MM.1S (cell line): ENCODE data around the gene APPBP2.

Experiments used
- DNase-seq: peaks from one replicate; pipeline ENCODE4 v3.0.0-alpha.2; 2015
- H2AFZ ChIP-seq: fragments of 300-600 bp; sonication (generic); 2 replicates; pipeline ENCODE4 v1.6.0; 2016; ENCODE audit warnings: antibody characterized with exemption, low read length
- H3F3A ChIP-seq: fragments of 300-600 bp; sonication (generic); 2 replicates; pipeline ENCODE4 v1.6.1; 2016; ENCODE audit warnings: mild to moderate bottlenecking, antibody characterized with exemption, low read length, moderate library complexity, mixed read lengths; ENCODE audit not compliant: insufficient read depth
- H3K27ac ChIP-seq: fragments of 300-600 bp; sonication (generic); 2 replicates; pipeline ENCODE4 v1.5.1; 2016; ENCODE audit warnings: mild to moderate bottlenecking, low read length
- H3K27me3 ChIP-seq: fragments of 300-600 bp; sonication (generic); replicated peaks from 2 replicates; pipeline ENCODE4 v1.6.0; 2016; ENCODE audit warnings: low read length; ENCODE audit not compliant: insufficient read depth
- H3K36me3 ChIP-seq: fragments of 300-600 bp; sonication (generic); replicated peaks from 2 replicates; pipeline ENCODE4 v1.6.1; 2016; ENCODE audit warnings: mild to moderate bottlenecking, low read length, mixed read lengths; ENCODE audit not compliant: insufficient read depth
- H3K4me1 ChIP-seq: fragments of 300-600 bp; sonication (generic); 2 replicates; pipeline ENCODE4 v1.6.1; 2016; ENCODE audit warnings: low read length, mixed read lengths
- H3K4me2 ChIP-seq: fragments of 300-600 bp; sonication (generic); 2 replicates; pipeline ENCODE4 v1.6.0; 2016; ENCODE audit warnings: low read depth, low read length
- H3K4me3 ChIP-seq: fragments of 300-600 bp; sonication (generic); 2 replicates; pipeline ENCODE4 v1.5.1; 2016; ENCODE audit warnings: low read length, mixed read lengths
- H3K79me2 ChIP-seq: fragments of 300-600 bp; sonication (generic); 2 replicates; pipeline ENCODE4 v1.6.1; 2016; ENCODE audit warnings: mixed run types, low read length, mixed read lengths
- H3K9ac ChIP-seq: fragments of 300-600 bp; sonication (generic); 2 replicates; pipeline ENCODE4 v1.6.1; 2016; ENCODE audit warnings: low read length, mixed read lengths
- H3K9me2 ChIP-seq: fragments of 300-600 bp; sonication (generic); replicated peaks from 2 replicates; pipeline ENCODE4 v1.6.1; 2016; ENCODE audit warnings: mild to moderate bottlenecking, low read length, mixed read lengths; ENCODE audit not compliant: insufficient read depth
- H3K9me3 ChIP-seq: fragments of 300-600 bp; sonication (generic); replicated peaks from 2 replicates; pipeline ENCODE4 v1.6.1; 2016; ENCODE audit warnings: mild to moderate bottlenecking, low read length, mixed read lengths; ENCODE audit not compliant: insufficient read depth
- H4K20me1 ChIP-seq: fragments of 300-600 bp; sonication (generic); 2 replicates; pipeline ENCODE4 v1.6.1; 2016; ENCODE audit warnings: mild to moderate bottlenecking, low read length, moderate library complexity, mixed read lengths; ENCODE audit not compliant: insufficient read depth
- EZH2 ChIP-seq: fragments of 300-600 bp; sonication (generic); optimal IDR thresholded peaks from 2 replicates; pipeline ENCODE3; 2017; ENCODE audit warnings: low read depth, mild to moderate bottlenecking, antibody characterized with exemption, low read length, mixed read lengths
- EZH2phosphoT487 ChIP-seq: fragments of 300-600 bp; sonication (generic); IDR thresholded peaks from 2 replicates; pipeline ENCODE4 v1.6.1; 2018; ENCODE audit warnings: antibody characterized with exemption, low read length
- TF ChIP-seq, protein P1 (sequence below): fragments of 300-600 bp; sonication (generic); IDR thresholded peaks from 2 replicates; pipeline ENCODE4 v1.5.1; 2016; ENCODE audit warnings: antibody characterized with exemption, low read length, mixed read lengths

Gene APPBP2

GRCh38 chr17:60563743-60564142, 37.7 kb upstream of the APPBP2 start:
- Histone ChIP-seq H3K36me3 (no peaks in the 10 kb centered on the region), H3K9ac (no peak overlapping the region), H3K79me2 (no peaks in the 10 kb centered on the region), H3K27ac (no peak overlapping the region), H3K27me3 (no peaks in the 10 kb centered on the region), H2AFZ (no peak overlapping the region), H3K9me2 (no peaks in the 10 kb centered on the region), H4K20me1 (no peaks in the 10 kb centered on the region), H3K4me2 (no peak overlapping the region), H3F3A (no peaks in the 10 kb centered on the region), H3K4me3 (no peak overlapping the region), H3K9me3 (no peaks in the 10 kb centered on the region), H3K4me1 (no peaks in the 10 kb centered on the region)
- TF ChIP-seq EZH2phosphoT487 (no peak), EZH2 (no peak)
- TF ChIP-seq, protein P1, sequence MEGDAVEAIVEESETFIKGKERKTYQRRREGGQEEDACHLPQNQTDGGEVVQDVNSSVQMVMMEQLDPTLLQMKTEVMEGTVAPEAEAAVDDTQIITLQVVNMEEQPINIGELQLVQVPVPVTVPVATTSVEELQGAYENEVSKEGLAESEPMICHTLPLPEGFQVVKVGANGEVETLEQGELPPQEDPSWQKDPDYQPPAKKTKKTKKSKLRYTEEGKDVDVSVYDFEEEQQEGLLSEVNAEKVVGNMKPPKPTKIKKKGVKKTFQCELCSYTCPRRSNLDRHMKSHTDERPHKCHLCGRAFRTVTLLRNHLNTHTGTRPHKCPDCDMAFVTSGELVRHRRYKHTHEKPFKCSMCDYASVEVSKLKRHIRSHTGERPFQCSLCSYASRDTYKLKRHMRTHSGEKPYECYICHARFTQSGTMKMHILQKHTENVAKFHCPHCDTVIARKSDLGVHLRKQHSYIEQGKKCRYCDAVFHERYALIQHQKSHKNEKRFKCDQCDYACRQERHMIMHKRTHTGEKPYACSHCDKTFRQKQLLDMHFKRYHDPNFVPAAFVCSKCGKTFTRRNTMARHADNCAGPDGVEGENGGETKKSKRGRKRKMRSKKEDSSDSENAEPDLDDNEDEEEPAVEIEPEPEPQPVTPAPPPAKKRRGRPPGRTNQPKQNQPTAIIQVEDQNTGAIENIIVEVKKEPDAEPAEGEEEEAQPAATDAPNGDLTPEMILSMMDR = no peak
- DNase-seq = no peak

GRCh38 chr17:60562421-60562820, 36.4 kb upstream of the APPBP2 start:
- TF ChIP-seq EZH2 (no peak), EZH2phosphoT487 (no peak)
- TF ChIP-seq, protein P1 = no peak
- no peak for DNase-seq

GRCh38 chr17:60560860-60561257, 34.8 kb upstream of the APPBP2 start:
- TF ChIP-seq, protein P1 = no peak
- TF ChIP-seq EZH2 = no peak
- no peak for TF ChIP-seq EZH2phosphoT487
- Histone ChIP-seq H3K79me2 (no peaks in the 10 kb centered on the region), H3K4me3 (no peak overlapping the region), H3K27me3 (no peaks in the 10 kb centered on the region), H3K4me2 (no peak overlapping the region), H4K20me1 (no peaks in the 10 kb centered on the region), H3K9me2 (no peaks in the 10 kb centered on the region), H3K4me1 (no peaks in the 10 kb centered on the region), H3K27ac (no peak overlapping the region), H3K36me3 (no peaks in the 10 kb centered on the region), H3K9ac (no peak overlapping the region), H2AFZ (no peak overlapping the region), H3F3A (no peaks in the 10 kb centered on the region), H3K9me3 (no peaks in the 10 kb centered on the region)
- no peak for DNase-seq

More at GRCh38 chr17:60562421-60562820, 36.4 kb upstream of the APPBP2 start:
- no peak overlapping the region for H3K4me3 ChIP-seq
- no peaks in the 10 kb centered on the region for H3K27me3 ChIP-seq
- no peaks in the 10 kb centered on the region for H3K36me3 ChIP-seq
- no peaks in the 10 kb centered on the region for H3F3A ChIP-seq
- H3K27ac ChIP-seq = no peak overlapping the region
- H3K4me1 ChIP-seq = no peaks in the 10 kb centered on the region
- no peak overlapping the region for H3K9ac ChIP-seq
- no peak overlapping the region for H2AFZ ChIP-seq
- H3K4me2 ChIP-seq = no peak overlapping the region
- no peaks in the 10 kb centered on the region for H3K9me3 ChIP-seq
- no peaks in the 10 kb centered on the region for H3K79me2 ChIP-seq
- H3K9me2 ChIP-seq = no peaks in the 10 kb centered on the region
- no peaks in the 10 kb centered on the region for H4K20me1 ChIP-seq
